K562 (cell line): Measurements from ENCODE around the gene SELENOO. TPM values are rescaled to one million over a fixed set of nuclear protein-coding genes. Genes with fewer than 3 reads are reported as not detected.

ENCODE experiments used
- ATF2 ChIP-seq: sonication (generic); formaldehyde crosslinking; IDR thresholded peaks from 2 replicates; pipeline ENCODE4 v1.8.1; 2022; ENCODE audit warnings: missing genetic modification reagents
- GTF2B ChIP-seq: IDR thresholded peaks from 2 replicates; pipeline ENCODE4 v1.6.1; 2011; ENCODE audit not compliant: insufficient read length; ENCODE audit errors: extremely low read depth
- JUND ChIP-seq, 2 experiments: IDR thresholded peaks; 2 replicates in 1 of 2; 3 replicates in 1 of 2; pipeline ENCODE4 v1.6.1; 2011; ENCODE audit warnings: borderline replicate concordance in 2 of 2, low read depth in 2 of 2, low read length in 2 of 2, improper control_type of control experiment in 1 of 2, missing biosample characterization in 1 of 2, missing genetic modification characterization in 1 of 2, missing genetic modification reagents in 1 of 2
- NCOA6 ChIP-seq: fragments of 450-650 bp; IDR thresholded peaks from 2 replicates; pipeline ENCODE4 v1.6.1; 2017; ENCODE audit warnings: mild to moderate bottlenecking
- NFYB ChIP-seq: IDR thresholded peaks from 2 replicates; pipeline ENCODE4 v1.6.1; 2011; ENCODE audit warnings: mild to moderate bottlenecking, moderate library complexity; ENCODE audit not compliant: insufficient read length; ENCODE audit errors: extremely low read depth
- RERE ChIP-seq: sonication (generic); formaldehyde crosslinking; IDR thresholded peaks from 2 replicates; pipeline ENCODE4 v1.8.0; 2023; ENCODE audit warnings: missing genetic modification reagents, mild to moderate bottlenecking, borderline replicate concordance
- SFPQ ChIP-seq: fragments of 200-400 bp; formaldehyde crosslinking; IDR thresholded peaks from 2 replicates; pipeline ENCODE4 v1.6.1; 2017; ENCODE audit warnings: mild to moderate bottlenecking, low read depth, low read length, moderate library complexity
- SNRNP70 ChIP-seq: fragments of 200-400 bp; formaldehyde crosslinking; optimal IDR thresholded peaks from 2 replicates; pipeline ENCODE3; 2017; ENCODE audit warnings: low read depth, low read length
- ZNF592 ChIP-seq: fragments of 450-650 bp; IDR thresholded peaks from 2 replicates; pipeline ENCODE4 v1.6.1; 2017; ENCODE audit warnings: antibody characterized with exemption, mild to moderate bottlenecking
- polyA plus RNA-seq, 8 experiments: library from polyadenylated mRNA; depleted of rRNA in 4 of 8; stranded (reverse) in 5 of 8; unstranded in 3 of 8; fragments of >200 nt; fragmentation: Nextera tagmentation in 2 of 8; fragmentation: Illumina TruSeq in 1 of 8; extraction: Ambion mirVana in 2 of 8; extraction: Trizol in 1 of 8; gene quantifications; 2 replicates each; pipeline versions ENCODE4 v1.2.1 to v1.2.3, GENCODE V29; 2011 to 2014; ENCODE audit warnings: inconsistent platforms in 1 of 8, missing spikeins in 1 of 8
- total RNA-seq, 7 experiments: library from RNA; depleted of rRNA in 6 of 7; stranded (reverse); fragments of >200 nt in 6 of 7; fragmentation: Illumina TruSeq in 2 of 7; extraction: Trizol in 2 of 7; gene quantifications; 2 replicates each; pipeline versions ENCODE4 v1.2.1 to v1.2.3, GENCODE V29; 2011 to 2021; ENCODE audit warnings: low replicate concordance in 1 of 7

Gene SELENOO
- total and polyA plus RNA-seq, 9 of the 15 experiments (the other 6 are each of a cell fraction or from before 2014, with no cell fraction given), result 0.37 to 24.9 (median 8.3) TPM

GRCh38 chr22:50250555-50251476 lies 50.0 kb downstream of the SELENOO start, which contains the start of gene HDAC10 (continued):
- TF ChIP-seq SFPQ (no peak), GTF2B (no peak), NFYB (no peak), SNRNP70 (no peak), ATF2 (CRISPR knock-in tag) (no peak), ZNF592 (no peak), JUND (IDR thresholded peaks at IDR 0.05; ENCODE audit: borderline replicate concordance, low read depth, low read length) (no peak), JUND (tag; IDR thresholded peaks at IDR 0.05; ENCODE audit: borderline replicate concordance, low read depth, low read length) (no peak), NCOA6 (no peak), RERE (CRISPR knock-in tag) (no peak)
